HG02759 (cell line): Measurements from ENCODE around the gene FSTL3.
"Not testable (repeated sequence)": the region's sequence is repeated elsewhere in the genome, so short reads cannot be mapped to it uniquely, and the experiment has no call there.

Experiments
- ATAC-seq: cut with Tn5 transposase; IDR thresholded peaks from one replicate; pipeline ENCODE4 v1.9.1; 2021; ENCODE audit warnings: mild to moderate bottlenecking, moderate library complexity; ENCODE audit not compliant: unreplicated experiment

The FSTL3 gene

DNA sequence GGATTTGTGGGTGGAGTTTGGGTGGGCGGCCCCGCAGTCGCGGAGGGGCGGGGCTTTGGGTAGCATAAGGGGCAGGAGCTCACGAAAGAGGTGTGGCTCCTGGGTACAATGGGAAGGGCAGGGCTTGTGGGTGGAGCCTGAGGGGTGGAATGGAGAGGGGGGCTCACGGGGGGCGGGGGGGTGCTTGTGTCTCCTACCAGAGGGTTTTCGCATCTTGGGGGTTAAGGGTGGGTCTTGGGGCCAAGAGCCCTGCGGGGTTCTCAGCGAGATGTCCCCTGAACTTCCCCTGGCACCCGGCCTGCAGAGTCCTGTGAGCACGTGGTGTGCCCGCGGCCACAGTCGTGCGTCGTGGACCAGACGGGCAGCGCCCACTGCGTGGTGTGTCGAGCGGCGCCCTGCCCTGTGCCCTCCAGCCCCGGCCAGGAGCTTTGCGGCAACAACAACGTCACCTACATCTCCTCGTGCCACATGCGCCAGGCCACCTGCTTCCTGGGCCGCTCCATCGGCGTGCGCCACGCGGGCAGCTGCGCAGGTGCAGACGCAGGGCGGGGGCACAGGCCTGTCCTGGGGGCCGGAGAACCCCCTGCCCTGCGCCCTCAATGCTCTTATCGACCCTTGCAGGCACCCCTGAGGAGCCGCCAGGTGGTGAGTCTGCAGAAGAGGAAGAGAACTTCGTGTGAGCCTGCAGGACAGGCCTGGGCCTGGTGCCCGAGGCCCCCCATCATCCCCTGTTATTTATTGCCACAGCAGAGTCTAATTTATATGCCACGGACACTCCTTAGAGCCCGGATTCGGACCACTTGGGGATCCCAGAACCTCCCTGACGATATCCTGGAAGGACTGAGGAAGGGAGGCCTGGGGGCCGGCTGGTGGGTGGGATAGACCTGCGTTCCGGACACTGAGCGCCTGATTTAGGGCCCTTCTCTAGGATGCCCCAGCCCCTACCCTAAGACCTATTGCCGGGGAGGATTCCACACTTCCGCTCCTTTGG, 5.1 kb downstream of the FSTL3 start:
- ATAC-seq, result no peak

DNA sequence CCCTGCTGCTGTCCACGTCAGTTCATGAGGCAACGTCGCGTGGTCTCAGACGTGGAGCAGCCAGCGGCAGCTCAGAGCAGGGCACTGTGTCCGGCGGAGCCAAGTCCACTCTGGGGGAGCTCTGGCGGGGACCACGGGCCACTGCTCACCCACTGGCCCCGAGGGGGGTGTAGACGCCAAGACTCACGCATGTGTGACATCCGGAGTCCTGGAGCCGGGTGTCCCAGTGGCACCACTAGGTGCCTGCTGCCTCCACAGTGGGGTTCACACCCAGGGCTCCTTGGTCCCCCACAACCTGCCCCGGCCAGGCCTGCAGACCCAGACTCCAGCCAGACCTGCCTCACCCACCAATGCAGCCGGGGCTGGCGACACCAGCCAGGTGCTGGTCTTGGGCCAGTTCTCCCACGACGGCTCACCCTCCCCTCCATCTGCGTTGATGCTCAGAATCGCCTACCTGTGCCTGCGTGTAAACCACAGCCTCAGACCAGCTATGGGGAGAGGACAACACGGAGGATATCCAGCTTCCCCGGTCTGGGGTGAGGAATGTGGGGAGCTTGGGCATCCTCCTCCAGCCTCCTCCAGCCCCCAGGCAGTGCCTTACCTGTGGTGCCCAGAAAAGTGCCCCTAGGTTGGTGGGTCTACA, 6.6 kb downstream of the FSTL3 start:
- no peak for ATAC-seq

DNA sequence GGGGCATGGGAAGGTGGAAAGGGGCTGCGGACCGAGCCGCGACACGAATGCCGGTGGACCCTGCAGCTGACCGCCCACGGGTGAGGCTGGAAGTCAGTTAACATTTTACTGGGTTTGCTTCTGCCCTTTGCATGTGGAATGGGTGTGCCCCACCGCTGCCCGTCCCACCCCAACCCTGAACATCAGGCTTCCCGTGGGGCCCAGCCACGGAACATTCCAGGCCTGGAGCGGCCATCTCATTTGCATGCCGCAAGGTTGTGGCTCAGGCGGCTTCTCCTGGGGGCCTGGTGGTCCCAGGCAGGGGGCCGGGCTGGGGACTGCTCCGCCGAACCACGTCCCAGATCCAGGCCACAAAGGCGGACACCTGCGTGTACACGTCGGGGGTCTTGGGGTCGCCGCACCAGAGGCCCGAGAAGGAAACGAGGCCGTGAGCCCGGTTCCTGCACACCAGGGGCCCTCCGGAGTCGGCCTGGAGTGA, 9.3 kb downstream of the FSTL3 start:
- no peak for ATAC-seq

DNA sequence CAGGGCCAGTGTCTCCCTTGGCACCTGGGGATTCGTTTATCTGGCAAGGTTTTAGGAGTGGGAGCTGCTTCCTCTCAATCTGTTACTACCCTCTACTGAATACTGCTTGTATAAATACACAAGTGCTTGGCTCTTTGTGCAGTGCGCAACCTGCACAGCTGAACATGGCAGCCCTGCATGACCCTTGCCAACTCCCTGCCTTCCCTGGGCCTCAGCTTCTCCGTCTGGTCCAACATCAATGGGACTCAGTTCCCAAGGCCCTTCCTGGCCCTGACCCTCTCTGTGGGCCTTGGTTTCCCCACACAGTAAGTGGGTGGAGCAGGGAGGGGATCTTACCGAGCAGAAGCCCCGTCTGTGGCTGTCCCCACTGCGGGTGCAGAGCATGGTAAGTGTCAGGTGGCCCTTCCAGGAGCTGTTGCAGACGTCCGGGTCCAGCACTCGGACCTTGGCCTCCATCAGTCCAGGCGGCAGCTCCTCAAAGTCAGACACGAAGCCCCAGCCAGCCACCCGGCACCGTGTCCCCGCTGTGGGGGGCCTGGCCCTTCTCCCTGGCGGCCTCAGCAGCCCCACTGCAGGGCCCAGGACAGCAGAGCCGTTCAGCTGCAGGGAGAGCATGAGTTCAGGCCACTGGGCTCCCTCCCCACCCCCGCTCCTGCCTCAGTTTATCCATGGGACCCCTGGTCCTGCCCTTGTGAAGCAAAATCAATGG, 10.6 kb downstream of the FSTL3 start:
- ATAC-seq, result no peak

- no peak for ATAC-seq
These were observed 11.5 kb downstream of the FSTL3 start for GRCh38 chr19:687569-688166.

DNA sequence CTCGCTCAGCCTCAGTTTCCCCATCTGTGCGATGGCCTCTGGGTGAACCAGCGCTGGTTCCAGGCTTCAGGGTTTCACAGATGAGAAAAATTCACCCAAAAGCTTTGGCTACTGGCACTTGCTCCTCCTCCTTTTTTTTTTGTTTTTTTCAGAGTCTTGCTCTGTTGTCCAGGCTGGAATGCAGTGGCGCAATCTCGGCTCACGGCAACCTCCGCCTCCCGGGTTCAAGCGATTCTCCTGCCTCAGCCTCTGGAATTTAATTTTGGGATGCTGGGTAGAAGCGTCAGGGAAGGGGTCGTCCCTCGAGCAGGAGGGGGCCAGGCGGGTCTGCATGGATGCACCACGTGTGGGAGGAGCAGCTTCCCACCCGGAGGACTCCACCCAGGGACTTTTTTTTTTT, 12.0 kb downstream of the FSTL3 start:
- no peak for ATAC-seq

GRCh38 chr19:688992-689391, 12.8 kb downstream of the FSTL3 start:
- no peak for ATAC-seq

GRCh38 chr19:690203-690602, 14.0 kb downstream of the FSTL3 start:
- ATAC-seq, result no peak

GRCh38 chr19:694481-695351, 18.5 kb downstream of the FSTL3 start:
- no peak for ATAC-seq

DNA sequence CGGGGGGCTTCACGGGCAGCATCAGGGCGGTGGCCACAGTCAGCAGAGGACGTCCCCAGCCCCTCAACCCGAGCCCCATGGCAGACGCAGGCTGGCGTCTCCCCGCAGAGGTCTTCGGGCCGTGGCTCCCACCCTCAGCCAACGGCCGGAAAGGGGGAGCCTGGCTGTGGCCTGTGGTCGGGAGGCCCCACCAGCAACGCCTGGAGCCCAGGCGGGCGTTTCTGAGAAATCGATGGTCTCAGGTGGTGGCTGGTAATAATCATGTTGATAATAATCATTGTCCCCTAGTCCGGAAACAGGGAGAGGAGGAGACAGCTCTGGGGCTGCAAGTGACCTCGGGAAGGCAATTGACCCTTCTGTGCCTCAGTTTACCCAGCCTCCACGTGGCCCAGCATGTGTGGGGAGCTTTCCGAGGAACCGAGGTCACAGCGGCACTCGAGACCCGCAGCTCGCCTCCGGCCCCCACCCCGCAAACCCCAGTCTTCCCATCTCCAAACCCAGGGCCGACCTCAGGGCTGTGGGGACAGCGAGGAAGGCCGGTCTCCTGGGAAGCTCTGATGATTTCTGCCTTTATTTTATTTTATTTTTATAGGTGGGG, 19.3 kb downstream of the FSTL3 start, which contains the start of gene PRSS57:
Gene PRSS57, minus strand, starts transcription at position 101 of the 598 bp plus-strand sequence. Its CDS starts 22 bp downstream, at position 79.
- no peak for ATAC-seq

- ATAC-seq, result not testable (repeated sequence)
These were observed 22.3 kb downstream of the FSTL3 start for GRCh38 chr19:698529-698928.

DNA sequence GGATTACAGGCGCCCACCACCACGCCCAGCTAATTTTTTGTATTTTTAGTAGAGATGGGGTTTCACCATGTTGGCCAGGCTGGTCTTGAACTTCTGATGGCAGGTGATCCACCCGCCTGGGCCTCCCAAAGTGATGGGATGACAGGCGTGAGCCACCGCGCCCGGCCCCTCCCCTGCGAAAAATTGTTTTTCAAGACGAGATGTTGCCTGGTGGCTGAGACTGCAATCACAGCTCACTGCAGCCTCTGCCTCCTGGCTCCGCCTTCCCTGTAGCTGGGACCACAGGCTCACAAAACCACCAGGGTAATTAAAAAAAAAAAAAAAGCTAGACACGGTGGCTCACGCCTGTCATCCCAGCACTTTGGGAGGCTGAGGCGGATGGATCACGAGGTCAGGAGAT, 23.7 kb downstream of the FSTL3 start:
- not testable (repeated sequence) for ATAC-seq

GRCh38 chr19:702847-703246, 26.7 kb downstream of the FSTL3 start:
- ATAC-seq, result not testable (repeated sequence)

DNA sequence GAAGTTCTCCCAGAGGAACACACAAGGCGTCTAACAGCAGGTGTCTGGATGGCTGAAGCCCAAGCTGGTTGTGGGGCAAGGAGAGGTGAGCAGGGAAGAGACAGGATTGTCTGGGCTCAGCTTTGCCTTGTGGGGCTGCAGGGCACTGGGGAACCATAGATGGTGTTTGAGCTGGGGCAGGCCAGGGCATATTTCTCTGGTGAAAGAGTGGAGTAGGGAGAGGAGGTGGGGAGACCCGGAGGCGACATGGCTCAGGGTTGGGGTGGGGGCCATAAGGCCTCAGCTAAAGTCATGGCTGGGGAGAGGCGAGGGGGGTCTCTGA, 27.1 kb downstream of the FSTL3 start:
- no peak for ATAC-seq

GRCh38 chr19:703651-704446, 27.7 kb downstream of the FSTL3 start:
- no peak for ATAC-seq

DNA sequence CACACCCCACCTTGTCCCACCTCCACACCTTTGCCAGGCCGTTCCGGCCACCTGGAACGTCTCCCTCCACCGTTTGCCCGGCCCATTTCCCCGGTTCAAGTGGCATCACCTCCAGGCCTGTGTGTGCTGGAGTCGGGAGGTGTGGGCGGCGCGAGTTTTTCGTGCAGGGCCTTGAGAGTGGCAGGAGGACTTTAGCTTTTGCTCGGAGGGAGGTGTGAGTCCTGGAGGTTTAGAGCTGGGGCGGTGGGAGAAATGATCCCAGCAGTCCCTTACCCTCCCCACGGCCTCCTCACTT, 28.2 kb downstream of the FSTL3 start:
- ATAC-seq, result no peak

GRCh38 chr19:708154-709143, 32.3 kb downstream of the FSTL3 start, which contains the start of gene PALM:
Gene PALM, plus strand, starts transcription at chr19:708935. Its CDS starts 212 bp downstream, at chr19:709147.
- no peak for ATAC-seq
